ENCODE data around the gene PLEKHA4.

DNA sequence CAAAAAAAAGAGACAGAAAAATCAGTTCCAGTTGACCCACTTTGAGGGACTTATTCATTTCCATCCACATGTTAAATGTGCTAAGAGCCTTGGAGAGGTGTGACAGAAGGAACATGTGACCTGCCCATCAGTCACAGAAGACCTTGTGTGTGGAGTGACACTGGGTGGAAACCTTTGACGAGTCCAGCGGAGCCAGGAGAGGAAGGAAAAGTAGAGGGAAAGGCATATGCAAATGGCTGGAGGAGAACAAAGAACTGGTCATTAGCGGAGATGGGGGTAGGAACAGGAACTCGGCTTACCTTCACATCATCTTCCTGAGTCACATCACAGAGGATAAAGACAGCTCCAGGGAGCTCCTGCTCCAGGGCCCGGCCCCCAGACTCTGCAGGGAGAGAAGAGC is 34.4 kb downstream of the PLEKHA4 start:
- TF ChIP-seq, protein P1, sequence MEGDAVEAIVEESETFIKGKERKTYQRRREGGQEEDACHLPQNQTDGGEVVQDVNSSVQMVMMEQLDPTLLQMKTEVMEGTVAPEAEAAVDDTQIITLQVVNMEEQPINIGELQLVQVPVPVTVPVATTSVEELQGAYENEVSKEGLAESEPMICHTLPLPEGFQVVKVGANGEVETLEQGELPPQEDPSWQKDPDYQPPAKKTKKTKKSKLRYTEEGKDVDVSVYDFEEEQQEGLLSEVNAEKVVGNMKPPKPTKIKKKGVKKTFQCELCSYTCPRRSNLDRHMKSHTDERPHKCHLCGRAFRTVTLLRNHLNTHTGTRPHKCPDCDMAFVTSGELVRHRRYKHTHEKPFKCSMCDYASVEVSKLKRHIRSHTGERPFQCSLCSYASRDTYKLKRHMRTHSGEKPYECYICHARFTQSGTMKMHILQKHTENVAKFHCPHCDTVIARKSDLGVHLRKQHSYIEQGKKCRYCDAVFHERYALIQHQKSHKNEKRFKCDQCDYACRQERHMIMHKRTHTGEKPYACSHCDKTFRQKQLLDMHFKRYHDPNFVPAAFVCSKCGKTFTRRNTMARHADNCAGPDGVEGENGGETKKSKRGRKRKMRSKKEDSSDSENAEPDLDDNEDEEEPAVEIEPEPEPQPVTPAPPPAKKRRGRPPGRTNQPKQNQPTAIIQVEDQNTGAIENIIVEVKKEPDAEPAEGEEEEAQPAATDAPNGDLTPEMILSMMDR (IDR thresholded peaks at IDR 0.05), result no peak
- no peak for TF ChIP-seq POLR2A (IDR thresholded peaks at IDR 0.05)
